GM18520 (cell line): ENCODE measurements around the gene HBM.
"Not testable (repeated sequence)": the region's sequence is repeated elsewhere in the genome, so short reads cannot be mapped to it uniquely, and the experiment has no call there.

Source experiments
- ATAC-seq: cut with Tn5 transposase; IDR thresholded peaks from one replicate; pipeline ENCODE4 v1.9.1; 2021; ENCODE audit not compliant: unreplicated experiment

HBM gene

GRCh38 chr16:180681-181564 is 15.1 kb downstream of the HBM start:
- ATAC-seq = no peak

DNA sequence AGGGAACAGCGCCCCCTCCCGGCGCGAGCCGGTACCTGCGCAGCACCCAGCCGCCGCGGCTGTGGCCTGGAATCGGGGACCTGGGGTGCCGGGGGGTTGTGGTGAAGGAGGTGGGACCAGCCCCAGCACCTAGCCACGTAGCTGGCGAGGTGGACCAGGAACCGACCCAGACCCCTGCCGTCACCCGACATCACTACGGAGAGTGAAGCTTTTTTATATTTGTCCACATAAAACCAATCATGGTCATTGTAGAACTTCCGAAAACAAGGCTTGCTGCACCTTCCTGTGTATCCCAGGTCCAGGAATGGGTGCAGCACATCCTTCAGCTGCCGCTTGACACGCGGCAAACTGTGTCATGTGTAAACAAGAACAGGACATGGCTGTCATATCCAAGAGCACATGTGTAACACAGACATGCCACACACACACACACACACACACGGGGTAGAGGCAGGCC is 15.8 kb downstream of the HBM start:
- ATAC-seq = no peak

GRCh38 chr16:183005-183404 is 17.2 kb downstream of the HBM start:
- ATAC-seq = no peak

GRCh38 chr16:185213-185612 is 19.4 kb downstream of the HBM start:
- no peak for ATAC-seq

DNA sequence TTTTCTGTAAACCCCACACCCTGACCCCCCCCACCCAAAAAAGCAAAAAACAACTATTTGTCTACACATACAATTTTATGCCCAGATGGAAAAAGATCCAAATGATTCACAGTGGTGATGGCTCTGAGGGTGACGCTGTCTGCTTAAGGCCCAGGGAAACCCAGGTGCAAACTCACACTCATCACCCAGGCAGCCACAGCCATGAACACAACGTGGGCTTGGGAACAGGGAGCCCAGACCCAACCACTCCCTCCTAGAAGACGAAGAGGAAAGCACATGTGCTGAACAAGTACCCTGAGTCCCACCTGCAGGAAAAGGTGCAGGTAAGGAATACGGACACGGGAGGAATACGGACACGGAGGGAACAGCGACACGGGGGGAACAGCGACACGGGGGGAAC is 19.9 kb downstream of the HBM start:
- no peak for ATAC-seq

DNA sequence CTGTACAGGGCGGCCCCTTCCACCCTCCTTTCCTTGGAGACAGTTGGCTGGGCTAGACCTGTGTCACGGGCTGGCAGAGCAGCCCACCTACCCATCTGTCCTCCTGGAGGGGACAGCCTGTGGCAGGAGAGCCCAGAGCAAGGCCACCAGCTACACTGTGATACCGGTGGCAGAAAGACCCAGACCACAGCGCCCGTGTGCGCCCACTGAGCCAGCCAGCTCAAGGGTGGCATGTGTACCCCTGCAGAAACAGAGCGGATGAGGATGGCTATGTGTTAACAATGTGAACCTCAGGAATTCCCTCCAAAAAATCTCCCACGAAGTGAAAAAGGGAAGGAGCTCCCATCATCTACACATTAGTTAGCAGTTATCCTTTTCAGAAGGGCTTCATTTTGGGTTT is 21.6 kb downstream of the HBM start:
- ATAC-seq = no peak

- ATAC-seq = no peak
Measured at GRCh38 chr16:188674-189073, 22.9 kb downstream of the HBM start.

DNA sequence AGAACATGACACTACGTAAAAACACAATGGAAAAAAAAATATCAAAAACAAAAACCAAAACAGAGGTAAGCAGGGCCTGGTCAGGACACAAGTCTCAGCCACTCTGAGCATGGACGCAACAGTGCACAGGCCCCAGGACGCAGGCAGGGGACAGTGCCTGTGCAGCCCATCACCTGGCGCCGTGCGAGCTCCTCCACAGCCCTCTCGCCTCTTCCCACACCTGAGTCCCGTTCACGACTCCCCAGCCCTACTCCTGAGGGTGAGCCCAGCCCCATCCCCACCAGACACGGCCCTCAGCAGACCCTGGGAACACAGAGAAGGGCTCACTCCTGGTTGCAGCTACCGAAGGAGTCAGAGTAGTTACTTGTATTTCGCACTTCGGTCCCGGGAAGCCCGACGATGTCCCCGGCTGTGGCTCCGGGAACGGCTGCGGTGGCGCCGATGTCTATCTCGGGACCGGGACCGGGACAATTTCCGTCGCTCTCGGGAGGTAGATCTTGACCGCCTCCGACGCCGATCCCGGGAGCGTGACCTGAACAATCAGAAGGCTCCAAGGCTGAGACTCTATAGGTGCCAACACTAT is 23.9 kb downstream of the HBM start:
- no peak for ATAC-seq

GRCh38 chr16:191831-192230 is 26.1 kb downstream of the HBM start:
- no peak for ATAC-seq

DNA sequence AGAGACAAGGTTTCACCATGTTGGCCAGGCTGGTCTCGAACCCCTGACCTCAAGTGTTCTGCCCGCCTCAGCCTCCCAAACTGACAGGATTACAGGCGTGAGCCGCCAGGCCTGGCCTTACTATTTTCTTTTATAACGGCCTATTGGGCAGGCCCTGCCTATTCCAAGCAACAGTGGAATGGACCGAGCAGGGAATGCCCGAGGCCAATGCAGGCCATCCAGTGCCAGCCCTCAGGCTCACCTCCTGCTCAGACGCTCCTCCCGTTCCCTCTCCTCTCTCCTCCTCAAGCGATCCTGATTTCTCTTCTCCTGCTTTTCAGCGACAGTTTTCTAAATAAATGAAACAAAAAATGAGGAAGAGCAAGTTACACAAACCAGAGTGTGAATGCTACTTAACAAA is 26.9 kb downstream of the HBM start:
- no peak for ATAC-seq

DNA sequence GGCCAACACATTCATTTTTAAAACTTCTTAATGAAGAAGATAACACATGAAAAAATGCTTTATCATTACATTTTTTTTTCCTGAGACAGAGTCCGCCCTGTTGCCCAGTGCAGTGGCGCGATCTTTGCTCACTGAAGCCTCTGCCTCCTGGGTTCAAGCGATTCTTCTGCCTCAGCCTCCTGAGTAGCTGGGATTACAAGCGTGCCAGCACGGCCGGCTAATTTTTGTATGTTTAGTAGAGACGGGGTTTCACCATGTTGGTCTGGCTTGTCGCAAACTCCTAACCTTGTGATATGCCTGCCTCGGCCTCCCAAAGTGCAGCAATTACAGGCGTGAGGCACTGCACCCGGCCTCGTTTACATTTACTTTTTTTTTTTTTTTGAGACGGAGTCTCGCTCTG is 27.7 kb downstream of the HBM start:
- ATAC-seq = no peak

DNA sequence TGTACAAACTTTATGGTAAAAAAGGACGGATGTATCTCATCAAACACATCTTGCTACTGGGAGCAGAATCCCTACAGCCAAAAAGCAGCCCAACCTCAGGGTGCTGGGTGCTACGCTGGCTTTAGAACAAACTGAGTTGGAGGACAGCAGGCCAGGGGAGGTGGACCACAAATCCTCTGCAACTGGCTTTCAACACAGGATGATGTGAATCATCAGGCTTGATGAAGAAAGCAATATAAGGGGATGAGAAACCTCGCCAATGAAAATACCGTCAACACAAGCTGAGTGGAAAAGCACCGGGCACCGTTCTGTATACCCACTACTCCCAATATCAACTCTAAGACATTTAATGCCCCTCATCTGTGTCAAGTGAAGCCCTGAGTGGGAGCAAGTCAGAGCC is 28.7 kb downstream of the HBM start:
- no peak for ATAC-seq

DNA sequence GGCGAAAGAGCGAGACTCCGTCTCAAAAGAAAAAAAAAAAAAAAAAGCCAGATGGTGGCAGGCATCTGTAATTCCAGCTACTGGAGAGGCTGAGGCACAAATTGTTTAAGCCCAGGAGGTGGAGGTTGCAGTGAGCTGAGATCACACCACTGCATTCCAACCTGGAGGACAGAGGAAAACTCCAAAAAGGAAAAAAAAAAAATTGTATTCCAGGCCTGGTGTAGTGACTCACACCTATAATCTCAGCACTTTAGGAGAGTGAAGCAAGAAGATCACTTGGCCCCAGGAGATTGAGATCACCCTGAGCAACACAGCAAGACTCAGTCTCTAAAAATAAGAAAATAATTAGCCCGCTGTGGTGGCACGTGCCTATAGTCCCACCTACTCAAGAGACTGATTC is 34.6 kb downstream of the HBM start:
- ATAC-seq = no peak

GRCh38 chr16:203246-203645 is 37.5 kb downstream of the HBM start:
- ATAC-seq = no peak

GRCh38 chr16:204046-204445 is 38.3 kb downstream of the HBM start:
- not testable (repeated sequence) for ATAC-seq

DNA sequence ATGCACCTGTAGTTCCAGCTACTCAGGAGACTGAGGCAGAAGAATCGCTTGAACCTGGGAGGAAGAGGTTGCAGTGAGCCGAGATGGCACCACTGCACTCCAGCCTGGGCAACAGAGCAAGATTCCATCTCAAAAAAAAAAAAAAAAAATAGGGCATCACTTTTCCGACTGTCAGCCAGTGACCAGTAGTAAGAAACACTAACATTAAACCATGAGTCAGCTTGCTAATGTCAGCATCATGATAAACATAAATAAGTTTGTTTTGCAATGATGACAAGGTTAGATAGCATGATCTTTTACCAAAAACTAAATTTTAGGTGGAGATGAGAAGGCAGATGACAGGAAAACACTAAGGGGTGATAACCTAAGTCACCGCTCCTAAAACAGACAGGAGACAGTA is 43.6 kb downstream of the HBM start:
- not testable (repeated sequence) for ATAC-seq

GRCh38 chr16:211631-212180 is 45.9 kb downstream of the HBM start:
- not testable (repeated sequence) for ATAC-seq

GRCh38 chr16:212999-213398 is 47.2 kb downstream of the HBM start:
- no peak for ATAC-seq
